NT2/D1 (cell line): ENCODE data around the gene KCNH6.

ENCODE experiments used
- DNase-seq: peaks from one replicate; pipeline ENCODE4 v3.0.0-alpha.2; 2011; ENCODE audit warnings: low read depth, low spot score
- H3K27me3 ChIP-seq: 2 replicates; pipeline ENCODE4 v1.6.0; 2011; ENCODE audit warnings: mild to moderate bottlenecking; ENCODE audit not compliant: insufficient read length, insufficient read depth
- H3K36me3 ChIP-seq: 2 replicates; pipeline ENCODE4 v1.6.1; 2011; ENCODE audit warnings: mild to moderate bottlenecking, low read length, mixed read lengths; ENCODE audit not compliant: insufficient read depth, insufficient read length
- H3K4me1 ChIP-seq: 2 replicates; pipeline ENCODE4 v1.5.1; 2011; ENCODE audit not compliant: insufficient read depth, insufficient read length
- H3K4me3 ChIP-seq: 2 replicates; pipeline ENCODE4 v1.5.1; 2011; ENCODE audit warnings: low read depth; ENCODE audit not compliant: insufficient read length
- H3K9ac ChIP-seq: 2 replicates; pipeline ENCODE4 v1.6.0; 2011; ENCODE audit warnings: low read depth; ENCODE audit not compliant: insufficient read length
- H3K9me3 ChIP-seq: 2 replicates; pipeline ENCODE4 v1.5.1; 2011; ENCODE audit warnings: mild to moderate bottlenecking, low read length; ENCODE audit not compliant: insufficient read depth
- SUZ12 ChIP-seq: IDR thresholded peaks from 2 replicates; pipeline ENCODE4 v1.6.1; 2011; ENCODE audit not compliant: insufficient read length, insufficient read depth; ENCODE audit errors: extremely low read depth
- YY1 ChIP-seq: IDR thresholded peaks from 2 replicates; pipeline ENCODE4 v1.6.1; 2011; ENCODE audit not compliant: insufficient read length, insufficient read depth
- ZNF274 ChIP-seq: IDR thresholded peaks from 2 replicates; pipeline ENCODE4 v1.6.1; 2011; ENCODE audit warnings: mild to moderate bottlenecking, low read depth, low read length

Gene KCNH6

GRCh38 chr17:63546308-63547082 lies 23.3 kb downstream of the KCNH6 start:
- TF ChIP-seq SUZ12 (no peak), YY1 (no peak), ZNF274 (no peak)
- Histone ChIP-seq H3K9ac (no peak overlapping the region), H3K4me3 (no peak overlapping the region), H3K4me1 (peaks cover 16% of the 10 kb centered on the region), H3K27me3 (no peaks in the 10 kb centered on the region), H3K9me3 (no peaks in the 10 kb centered on the region), H3K36me3 (no peaks in the 10 kb centered on the region)
- no peak for DNase-seq

GRCh38 chr17:63547083-63547523 lies 23.9 kb downstream of the KCNH6 start:
- Histone ChIP-seq H3K27me3 (no peaks in the 10 kb centered on the region), H3K36me3 (no peaks in the 10 kb centered on the region), H3K9me3 (no peaks in the 10 kb centered on the region), H3K4me3 (no peak overlapping the region), H3K4me1 (peaks cover 16% of the 10 kb centered on the region), H3K9ac (no peak overlapping the region)
- no peak for DNase-seq
- TF ChIP-seq SUZ12 (no peak), YY1 (no peak), ZNF274 (no peak)

- peaks cover under 1% of the 10 kb centered on the region for H3K4me1 ChIP-seq
- peaks cover 16% of the 10 kb centered on the region for H3K36me3 ChIP-seq
- TF ChIP-seq ZNF274 = no peak
- TF ChIP-seq YY1 = no peak
- no peak for TF ChIP-seq SUZ12
- H3K27me3 ChIP-seq = no peaks in the 10 kb centered on the region
- no peaks in the 10 kb centered on the region for H3K9me3 ChIP-seq
- peak overlapping the region; percentile 97 for H3K9ac ChIP-seq
- H3K4me3 ChIP-seq = peak overlapping the region; percentile 87
- no peak for DNase-seq
Observed at GRCh38 chr17:63549289-63549945, 26.3 kb downstream of the KCNH6 start.

GRCh38 chr17:63549946-63550816 lies 27.0 kb downstream of the KCNH6 start, which contains the start of gene DCAF7:
Gene DCAF7 (plus strand): TSS chr17:63550477. CDS start chr17:63550678, 201 bp downstream.
- no peaks in the 10 kb centered on the region for H3K9me3 ChIP-seq
- no peaks in the 10 kb centered on the region for H3K4me1 ChIP-seq
- peak within 1 kb of the TSS; percentile 97 for H3K4me3 ChIP-seq
- TF ChIP-seq ZNF274 = no peak
- TF ChIP-seq SUZ12 = no peak
- no peak for TF ChIP-seq YY1
- H3K9ac ChIP-seq = peak within 1 kb of the TSS; percentile 99
- H3K36me3 ChIP-seq = peaks cover 18% of the 10 kb centered on the region
- DNase-seq = peak; percentile 98
- no peaks in the 10 kb centered on the region for H3K27me3 ChIP-seq

- no peak for TF ChIP-seq ZNF274
- no peak for TF ChIP-seq SUZ12
- no peak for TF ChIP-seq YY1
- peaks cover 25% of the 10 kb centered on the region for H3K36me3 ChIP-seq
- peak overlapping the region; percentile 99 for H3K9ac ChIP-seq
- H3K4me3 ChIP-seq = peak overlapping the region; percentile 97
- no peaks in the 10 kb centered on the region for H3K27me3 ChIP-seq
- no peaks in the 10 kb centered on the region for H3K4me1 ChIP-seq
- no peak for DNase-seq
- no peaks in the 10 kb centered on the region for H3K9me3 ChIP-seq
Observed at GRCh38 chr17:63550817-63551639, 27.9 kb downstream of the KCNH6 start.

GRCh38 chr17:63552211-63552610 lies 29.1 kb downstream of the KCNH6 start:
- Histone ChIP-seq H3K36me3 (peaks cover 25% of the 10 kb centered on the region), H3K27me3 (no peaks in the 10 kb centered on the region), H3K4me1 (no peaks in the 10 kb centered on the region), H3K9ac (peak overlapping the region; percentile 68), H3K9me3 (no peaks in the 10 kb centered on the region), H3K4me3 (peak overlapping the region; percentile 38)
- DNase-seq = no peak
- TF ChIP-seq SUZ12 (no peak), ZNF274 (no peak)
